HCT116 (cell line): ENCODE measurements around the gene MTHFS. TPM values are rescaled to one million over a fixed set of nuclear protein-coding genes. Genes with fewer than 3 reads are reported as not detected.

Experiments used
- ATAC-seq: fragments of 200-7000 bp; cut with Tn5 transposase; 2 replicates; pipeline ENCODE4 v1.9.1; 2020; ENCODE audit warnings: mild to moderate bottlenecking, moderate library complexity
- BruUV-seq: library from RNA; stranded (reverse); fragments of 400-500 nt; replicated peaks from 2 replicates; lab custom pipeline; 2021; lab: Mats Ljungman, UMichigan
- CTCF ChIA-PET: fragments of 300-600 bp; sonication (Branson Sonifier 250); formaldehyde crosslinking; loops from one replicate; lab custom pipeline; 2021; ENCODE audit warnings: antibody characterized with exemption; lab: Charles Lee
- POLR2A ChIA-PET: fragments of 300-600, 350-600 bp; sonication (Branson Sonifier 250); formaldehyde crosslinking; loops from one replicate; lab custom pipeline; 2021; ENCODE audit warnings: antibody characterized with exemption; lab: Charles Lee
- RAD21 ChIA-PET, 2 experiments: fragments of 300-600 bp; sonication (Branson Sonifier 250); formaldehyde crosslinking; loops; one replicate each; lab custom pipeline; 2023; ENCODE audit warnings: low total read pairs in 2 of 2; ENCODE audit not compliant: uncharacterized antibody in 2 of 2, unreplicated experiment in 2 of 2, low non-redundant PET in 1 of 2; lab: Charles Lee
- DNase-seq: peaks from one replicate; pipeline ENCODE4 v3.0.0-alpha.2; 2010; ENCODE audit warnings: low read depth, low spot score
- H2AFZ ChIP-seq: fragments of 200-600 bp; shearing (Covaris generic), sonication (generic); 2 replicates; pipeline ENCODE4 v1.6.1; 2017; ENCODE audit warnings: low read depth, mixed run types, mixed read lengths, antibody characterized with exemption, low read length; ENCODE audit not compliant: poor library complexity, severe bottlenecking
- H3K27ac ChIP-seq: 2 replicates; pipeline ENCODE4 v1.5.1; 2012; ENCODE audit warnings: low read depth, low read length
- H3K27me3 ChIP-seq: fragments of 200-600 bp; sonication (generic); 2 replicates; pipeline ENCODE4 v1.6.1; 2016; ENCODE audit warnings: mixed run types, low read length, mixed read lengths; ENCODE audit not compliant: insufficient read depth
- H3K36me3 ChIP-seq, 2 experiments: fragments of 200-500 bp in 1 of 2; fragments of 200-600 bp in 1 of 2; sonication (Bioruptor generic) in 1 of 2; sonication (generic) in 1 of 2; 2 replicates each; pipeline versions ENCODE4 v1.5.1 to v1.6.1; 2014 to 2016; ENCODE audit warnings: low read length in 2 of 2, inconsistent platforms in 1 of 2, mixed read lengths in 1 of 2, mixed run types in 1 of 2; ENCODE audit not compliant: insufficient read depth in 2 of 2, control insufficient read depth in 1 of 2
- H3K4me1 ChIP-seq, 2 experiments: fragments of 200-600 bp in 1 of 2; sonication (generic) in 1 of 2; 2 replicates each; pipeline versions ENCODE4 v1.5.1 to v1.6.1; 2012 to 2017; ENCODE audit warnings: low read length in 2 of 2, inconsistent platforms in 1 of 2, mild to moderate bottlenecking in 1 of 2, mixed read lengths in 1 of 2, mixed run types in 1 of 2, moderate library complexity in 1 of 2; ENCODE audit not compliant: insufficient read depth in 2 of 2, control insufficient read depth in 1 of 2
- H3K4me2 ChIP-seq: fragments of 200-600 bp; sonication (generic); 2 replicates; pipeline ENCODE4 v1.6.1; 2017; ENCODE audit warnings: mixed run types, low read length, mixed read lengths
- H3K4me3 ChIP-seq, 2 experiments: fragments of 200-600 bp in 1 of 2; sonication (generic) in 1 of 2; replicated peaks in 1 of 2; 2 replicates each; pipeline ENCODE4 v1.5.1; 2011 to 2016; ENCODE audit warnings: low read length in 2 of 2, control low read depth in 1 of 2, low read depth in 1 of 2, mild to moderate bottlenecking in 1 of 2, mixed read lengths in 1 of 2, mixed run types in 1 of 2
- H3K79me2 ChIP-seq: fragments of 200-600 bp; sonication (generic); 2 replicates; pipeline ENCODE4 v1.6.1; 2017; ENCODE audit warnings: mild to moderate bottlenecking, mixed run types, low read length, moderate library complexity, mixed read lengths; ENCODE audit not compliant: insufficient read depth
- H3K9ac ChIP-seq: fragments of 200-600 bp; sonication (generic); 2 replicates; pipeline ENCODE4 v1.6.1; 2016; ENCODE audit warnings: low read length, mixed read lengths
- H3K9me2 ChIP-seq: fragments of 200-600 bp; sonication (generic), shearing (Covaris generic); 2 replicates; pipeline ENCODE4 v1.6.1; 2017; ENCODE audit warnings: mixed run types, mild to moderate bottlenecking, moderate library complexity; ENCODE audit not compliant: insufficient read depth
- H3K9me3 ChIP-seq, 2 experiments: fragments of 200-500 bp in 1 of 2; fragments of 200-600 bp in 1 of 2; sonication (Bioruptor generic) in 1 of 2; sonication (generic) in 1 of 2; 2 replicates each; pipeline ENCODE4 v1.6.1; 2014 to 2017; ENCODE audit warnings: low read length in 2 of 2, mixed read lengths in 2 of 2, inconsistent platforms in 1 of 2, low read depth in 1 of 2, mild to moderate bottlenecking in 1 of 2, mixed run types in 1 of 2, moderate library complexity in 1 of 2; ENCODE audit not compliant: control insufficient read depth in 1 of 2, insufficient read depth in 1 of 2
- H4K20me1 ChIP-seq: fragments of 200-600 bp; sonication (generic), shearing (Covaris generic); 2 replicates; pipeline ENCODE4 v1.6.1; 2017; ENCODE audit warnings: mixed run types, mild to moderate bottlenecking, moderate library complexity; ENCODE audit not compliant: insufficient read depth
- CBX3 ChIP-seq: IDR thresholded peaks from 2 replicates; pipeline ENCODE4 v1.6.1; 2012; ENCODE audit warnings: low read depth
- EGR1 ChIP-seq: IDR thresholded peaks from 2 replicates; pipeline ENCODE4 v1.6.1; 2012; ENCODE audit warnings: low read depth
- EZH2phosphoT487 ChIP-seq: fragments of 200-600 bp; IDR thresholded peaks from 2 replicates; pipeline ENCODE4 v1.6.1; 2018; ENCODE audit warnings: antibody characterized with exemption, borderline replicate concordance
- FOSL1 ChIP-seq: IDR thresholded peaks from 2 replicates; pipeline ENCODE4 v1.6.1; 2012; ENCODE audit warnings: low read depth
- JUND ChIP-seq: IDR thresholded peaks from 2 replicates; pipeline ENCODE4 v1.6.1; 2012
- RAD21 ChIP-seq: IDR thresholded peaks from 2 replicates; pipeline ENCODE4 v1.6.1; 2012; ENCODE audit warnings: low read depth, mild to moderate bottlenecking
- SIN3A ChIP-seq: IDR thresholded peaks from 2 replicates; pipeline ENCODE4 v1.6.1; 2012; ENCODE audit warnings: low read depth
- TCF7L2 ChIP-seq: IDR thresholded peaks from 2 replicates; pipeline ENCODE4 v1.7.0; 2011; ENCODE audit warnings: borderline replicate concordance, inconsistent platforms; ENCODE audit not compliant: insufficient read depth, insufficient read length; ENCODE audit errors: extremely low read depth
- intact Hi-C: fragments of 100-400 bp; cut with micrococcal nuclease; formaldehyde crosslinking; loops from 2 replicates; pipeline ENCODE4 v1.10.0; 2022
- total RNA-seq: library from RNA; stranded (reverse); gene quantifications from one replicate; pipeline ENCODE4 v1.2.1, GENCODE V29; 2021; ENCODE audit not compliant: unreplicated experiment
- TF ChIP-seq, protein P1 (sequence below), 3 experiments: fragments of 200-600 bp in 1 of 3; sonication (generic) in 1 of 3; IDR thresholded peaks in 2 of 3; conservative IDR thresholded peaks in 1 of 3; 2 replicates each; pipeline ENCODE4 v1.5.1; 2012 to 2017; ENCODE audit warnings: low read depth in 2 of 3, low read length in 2 of 3, antibody characterized with exemption in 1 of 3, borderline replicate concordance in 1 of 3, control low read depth in 1 of 3, mild to moderate bottlenecking in 1 of 3, mixed read lengths in 1 of 3, mixed run types in 1 of 3, moderate library complexity in 1 of 3; ENCODE audit not compliant: insufficient read depth in 1 of 3
- TF ChIP-seq, protein P2 (sequence below): IDR thresholded peaks from 2 replicates; pipeline ENCODE4 v1.6.1; 2012; ENCODE audit warnings: low read depth
- TF ChIP-seq, protein P3 (sequence below): IDR thresholded peaks from 2 replicates; pipeline ENCODE4 v1.6.1; 2011; ENCODE audit warnings: mild to moderate bottlenecking, low read length, moderate library complexity; ENCODE audit not compliant: insufficient replicate concordance; ENCODE audit errors: extremely low read depth
- TF ChIP-seq, protein P4 (sequence below): IDR thresholded peaks from 2 replicates; pipeline ENCODE4 v1.6.1; 2012

MTHFS gene
- total RNA-seq, 1 experiment from 2014 or later = 30.5 TPM

DNA sequence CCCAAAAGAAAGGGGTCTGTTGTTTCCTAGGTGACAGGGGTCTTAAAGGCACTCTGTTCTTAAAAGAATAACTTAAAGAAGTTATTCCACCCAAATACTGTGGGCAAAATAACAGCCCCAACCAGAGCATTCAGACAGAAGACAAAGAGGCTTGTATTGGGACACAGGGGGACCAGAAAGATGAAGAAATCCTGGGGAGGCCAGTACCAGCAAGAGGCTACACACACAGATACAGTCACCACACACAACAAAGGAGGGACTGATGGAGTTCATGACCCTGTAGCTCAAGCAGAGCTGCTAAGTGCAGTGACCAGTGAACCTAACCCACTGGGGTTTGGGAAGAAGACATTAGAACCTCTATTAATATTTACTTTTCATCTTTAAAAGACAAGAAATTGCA lies 59.0 kb downstream of the MTHFS start:
- ATAC-seq = no peak
- POLR2A ChIA-PET = no interaction called here

DNA sequence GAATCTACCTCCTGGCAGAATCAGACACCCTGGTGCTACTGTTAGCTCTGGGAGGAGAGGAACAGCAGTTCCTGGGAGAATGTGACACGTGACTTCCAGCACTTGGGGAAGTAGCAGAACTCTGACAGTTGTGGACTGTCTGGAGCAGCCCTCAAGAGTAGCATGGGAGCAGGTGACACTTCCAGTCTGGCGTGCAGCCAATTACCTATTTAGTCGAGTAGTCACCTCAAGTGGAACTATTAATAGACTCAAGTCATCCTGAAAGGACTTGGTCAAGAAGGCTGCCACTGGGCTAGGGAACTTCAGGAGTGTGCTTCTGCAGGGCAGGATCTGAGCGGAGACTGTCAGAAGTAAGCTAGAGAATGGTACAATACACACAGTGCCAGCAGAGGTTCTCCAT lies 62.3 kb downstream of the MTHFS start:
- DNase-seq (no peak), ATAC-seq (no peak)
- CTCF ChIA-PET = interaction anchor here (1.0 kb wide), 1 partner anchor 19 kb away, joined by 3 read pairs; no protein-coding TSS in a partner anchor
- RAD21 ChIA-PET = no interaction called here
- POLR2A ChIA-PET = no interaction called here
- H3K36me3 ChIP-seq = no peaks in the 10 kb centered on the region
- H2AFZ ChIP-seq = no peak overlapping the region
- H3K9me3 ChIP-seq = no peaks in the 10 kb centered on the region
- peaks cover 0 to 5% of the 10 kb centered on the region in 2 experiments; a peak in 1 of 4 replicates for H3K4me1 ChIP-seq
- H3K9me2 ChIP-seq = no peaks in the 10 kb centered on the region
- no TSS peak for BruUV-seq
- H3K27me3 ChIP-seq = no peaks in the 10 kb centered on the region
- H3K9ac ChIP-seq = no peak overlapping the region
- intact Hi-C loops = no loop called here
- H3K79me2 ChIP-seq = no peaks in the 10 kb centered on the region
- no peak overlapping the region for H3K4me3 ChIP-seq
- no peak overlapping the region for H3K27ac ChIP-seq
- no peaks in the 10 kb centered on the region for H4K20me1 ChIP-seq
- no peak overlapping the region for H3K4me2 ChIP-seq
- TF ChIP-seq CBX3 = no peak
- TF ChIP-seq EGR1 = no peak
- no peak for TF ChIP-seq JUND
- TF ChIP-seq RAD21 = no peak
- no peak for TF ChIP-seq FOSL1
- TF ChIP-seq, protein P1, sequence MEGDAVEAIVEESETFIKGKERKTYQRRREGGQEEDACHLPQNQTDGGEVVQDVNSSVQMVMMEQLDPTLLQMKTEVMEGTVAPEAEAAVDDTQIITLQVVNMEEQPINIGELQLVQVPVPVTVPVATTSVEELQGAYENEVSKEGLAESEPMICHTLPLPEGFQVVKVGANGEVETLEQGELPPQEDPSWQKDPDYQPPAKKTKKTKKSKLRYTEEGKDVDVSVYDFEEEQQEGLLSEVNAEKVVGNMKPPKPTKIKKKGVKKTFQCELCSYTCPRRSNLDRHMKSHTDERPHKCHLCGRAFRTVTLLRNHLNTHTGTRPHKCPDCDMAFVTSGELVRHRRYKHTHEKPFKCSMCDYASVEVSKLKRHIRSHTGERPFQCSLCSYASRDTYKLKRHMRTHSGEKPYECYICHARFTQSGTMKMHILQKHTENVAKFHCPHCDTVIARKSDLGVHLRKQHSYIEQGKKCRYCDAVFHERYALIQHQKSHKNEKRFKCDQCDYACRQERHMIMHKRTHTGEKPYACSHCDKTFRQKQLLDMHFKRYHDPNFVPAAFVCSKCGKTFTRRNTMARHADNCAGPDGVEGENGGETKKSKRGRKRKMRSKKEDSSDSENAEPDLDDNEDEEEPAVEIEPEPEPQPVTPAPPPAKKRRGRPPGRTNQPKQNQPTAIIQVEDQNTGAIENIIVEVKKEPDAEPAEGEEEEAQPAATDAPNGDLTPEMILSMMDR (IDR thresholded peaks at IDR 0.05 in 2 of 3, conservative IDR thresholded peaks at IDR 0.05 in 1 of 3; ENCODE audit: borderline replicate concordance in 1 of 3, insufficient read depth in 1 of 3, low read depth in 2 of 3, low read length in 2 of 3) = no peak
- no peak for TF ChIP-seq TCF7L2
- TF ChIP-seq, protein P2, sequence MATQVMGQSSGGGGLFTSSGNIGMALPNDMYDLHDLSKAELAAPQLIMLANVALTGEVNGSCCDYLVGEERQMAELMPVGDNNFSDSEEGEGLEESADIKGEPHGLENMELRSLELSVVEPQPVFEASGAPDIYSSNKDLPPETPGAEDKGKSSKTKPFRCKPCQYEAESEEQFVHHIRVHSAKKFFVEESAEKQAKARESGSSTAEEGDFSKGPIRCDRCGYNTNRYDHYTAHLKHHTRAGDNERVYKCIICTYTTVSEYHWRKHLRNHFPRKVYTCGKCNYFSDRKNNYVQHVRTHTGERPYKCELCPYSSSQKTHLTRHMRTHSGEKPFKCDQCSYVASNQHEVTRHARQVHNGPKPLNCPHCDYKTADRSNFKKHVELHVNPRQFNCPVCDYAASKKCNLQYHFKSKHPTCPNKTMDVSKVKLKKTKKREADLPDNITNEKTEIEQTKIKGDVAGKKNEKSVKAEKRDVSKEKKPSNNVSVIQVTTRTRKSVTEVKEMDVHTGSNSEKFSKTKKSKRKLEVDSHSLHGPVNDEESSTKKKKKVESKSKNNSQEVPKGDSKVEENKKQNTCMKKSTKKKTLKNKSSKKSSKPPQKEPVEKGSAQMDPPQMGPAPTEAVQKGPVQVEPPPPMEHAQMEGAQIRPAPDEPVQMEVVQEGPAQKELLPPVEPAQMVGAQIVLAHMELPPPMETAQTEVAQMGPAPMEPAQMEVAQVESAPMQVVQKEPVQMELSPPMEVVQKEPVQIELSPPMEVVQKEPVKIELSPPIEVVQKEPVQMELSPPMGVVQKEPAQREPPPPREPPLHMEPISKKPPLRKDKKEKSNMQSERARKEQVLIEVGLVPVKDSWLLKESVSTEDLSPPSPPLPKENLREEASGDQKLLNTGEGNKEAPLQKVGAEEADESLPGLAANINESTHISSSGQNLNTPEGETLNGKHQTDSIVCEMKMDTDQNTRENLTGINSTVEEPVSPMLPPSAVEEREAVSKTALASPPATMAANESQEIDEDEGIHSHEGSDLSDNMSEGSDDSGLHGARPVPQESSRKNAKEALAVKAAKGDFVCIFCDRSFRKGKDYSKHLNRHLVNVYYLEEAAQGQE = no peak
- no peak for TF ChIP-seq SIN3A
- TF ChIP-seq, protein P3, sequence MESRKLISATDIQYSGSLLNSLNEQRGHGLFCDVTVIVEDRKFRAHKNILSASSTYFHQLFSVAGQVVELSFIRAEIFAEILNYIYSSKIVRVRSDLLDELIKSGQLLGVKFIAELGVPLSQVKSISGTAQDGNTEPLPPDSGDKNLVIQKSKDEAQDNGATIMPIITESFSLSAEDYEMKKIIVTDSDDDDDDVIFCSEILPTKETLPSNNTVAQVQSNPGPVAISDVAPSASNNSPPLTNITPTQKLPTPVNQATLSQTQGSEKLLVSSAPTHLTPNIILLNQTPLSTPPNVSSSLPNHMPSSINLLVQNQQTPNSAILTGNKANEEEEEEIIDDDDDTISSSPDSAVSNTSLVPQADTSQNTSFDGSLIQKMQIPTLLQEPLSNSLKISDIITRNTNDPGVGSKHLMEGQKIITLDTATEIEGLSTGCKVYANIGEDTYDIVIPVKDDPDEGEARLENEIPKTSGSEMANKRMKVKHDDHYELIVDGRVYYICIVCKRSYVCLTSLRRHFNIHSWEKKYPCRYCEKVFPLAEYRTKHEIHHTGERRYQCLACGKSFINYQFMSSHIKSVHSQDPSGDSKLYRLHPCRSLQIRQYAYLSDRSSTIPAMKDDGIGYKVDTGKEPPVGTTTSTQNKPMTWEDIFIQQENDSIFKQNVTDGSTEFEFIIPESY = no peak

More for the DNA sequence above, 59.0 kb downstream of the MTHFS start:
- H3K9ac ChIP-seq = no peak overlapping the region
- no peaks in the 10 kb centered on the region for H3K36me3 ChIP-seq
- no peak overlapping the region for H3K4me2 ChIP-seq
- H3K9me3 ChIP-seq = no peaks in the 10 kb centered on the region
- no peak overlapping the region for H3K4me3 ChIP-seq
- intact Hi-C loops = no loop called here
- DNase-seq = no peak
- no peaks in the 10 kb centered on the region for H4K20me1 ChIP-seq
- RAD21 ChIA-PET = no interaction called here
- H3K9me2 ChIP-seq = no peaks in the 10 kb centered on the region
- TF ChIP-seq EZH2phosphoT487 (no peak), TCF7L2 (no peak), EGR1 (no peak)
- TF ChIP-seq, protein P4, sequence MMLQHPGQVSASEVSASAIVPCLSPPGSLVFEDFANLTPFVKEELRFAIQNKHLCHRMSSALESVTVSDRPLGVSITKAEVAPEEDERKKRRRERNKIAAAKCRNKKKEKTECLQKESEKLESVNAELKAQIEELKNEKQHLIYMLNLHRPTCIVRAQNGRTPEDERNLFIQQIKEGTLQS = no peak
- H3K27ac ChIP-seq = no peak overlapping the region
- H2AFZ ChIP-seq = no peak overlapping the region
- CTCF ChIA-PET = interaction anchor here (1.6 kb wide), 1 partner anchor 15 kb away, joined by 3 read pairs; no protein-coding TSS in a partner anchor
- no peaks in the 10 kb centered on the region for H3K27me3 ChIP-seq
- H3K4me1 ChIP-seq = peaks cover 0 to 5% of the 10 kb centered on the region in 2 experiments; a peak in 1 of 4 replicates
- no TSS peak for BruUV-seq
- H3K79me2 ChIP-seq = no peaks in the 10 kb centered on the region
